GM19455 (cell line): ENCODE results near the gene CDC5L.
"Not testable (repeated sequence)": the region's sequence is repeated elsewhere in the genome, so short reads cannot be mapped to it uniquely, and the experiment has no call there.

Experiments
- ATAC-seq: cut with Tn5 transposase; IDR thresholded peaks from one replicate; pipeline ENCODE4 v1.9.1; 2021; ENCODE audit not compliant: unreplicated experiment

The CDC5L gene

DNA sequence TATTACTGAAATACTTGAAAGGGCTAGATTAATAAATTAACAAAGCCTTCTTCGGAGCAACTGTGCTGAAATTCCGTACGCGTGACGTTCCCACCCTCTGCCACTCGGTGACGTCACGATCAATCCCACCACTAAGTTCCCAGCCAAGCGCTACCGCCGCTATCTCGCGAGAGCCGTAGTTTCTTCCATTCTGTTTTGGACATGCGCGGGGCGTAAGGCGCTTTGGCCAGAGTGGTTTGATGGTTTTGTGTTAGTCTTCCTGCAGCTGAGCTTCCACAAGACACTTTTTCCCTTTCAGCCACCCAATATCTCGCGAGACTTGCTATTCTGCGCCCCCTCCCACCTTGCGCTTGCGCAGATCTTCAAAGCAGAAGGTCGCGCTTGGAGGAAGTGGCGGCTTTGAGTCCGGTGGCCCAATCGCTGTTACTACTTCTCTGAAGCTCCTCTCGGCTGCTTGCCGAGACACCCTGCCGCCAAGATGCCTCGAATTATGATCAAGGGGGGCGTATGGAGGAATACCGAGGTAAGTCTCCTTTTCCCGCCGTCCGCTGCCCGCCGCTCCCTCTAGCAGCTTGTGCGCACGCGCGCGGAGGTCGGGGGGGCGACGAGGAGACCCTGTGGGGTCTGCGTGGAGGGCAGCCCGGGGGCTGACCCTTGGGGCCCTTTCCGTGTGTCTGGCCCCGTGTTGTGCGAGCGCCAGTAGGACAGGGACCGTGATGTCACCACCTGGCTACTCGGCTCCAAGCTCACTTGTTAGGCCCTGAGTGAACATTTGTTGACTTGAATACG lies at the start of gene CDC5L:
Gene CDC5L (plus strand): TSS at position 361 of the 789 bp plus-strand sequence. CDS start 118 bp downstream, at position 479.
- ATAC-seq: peak; percentile 87

DNA sequence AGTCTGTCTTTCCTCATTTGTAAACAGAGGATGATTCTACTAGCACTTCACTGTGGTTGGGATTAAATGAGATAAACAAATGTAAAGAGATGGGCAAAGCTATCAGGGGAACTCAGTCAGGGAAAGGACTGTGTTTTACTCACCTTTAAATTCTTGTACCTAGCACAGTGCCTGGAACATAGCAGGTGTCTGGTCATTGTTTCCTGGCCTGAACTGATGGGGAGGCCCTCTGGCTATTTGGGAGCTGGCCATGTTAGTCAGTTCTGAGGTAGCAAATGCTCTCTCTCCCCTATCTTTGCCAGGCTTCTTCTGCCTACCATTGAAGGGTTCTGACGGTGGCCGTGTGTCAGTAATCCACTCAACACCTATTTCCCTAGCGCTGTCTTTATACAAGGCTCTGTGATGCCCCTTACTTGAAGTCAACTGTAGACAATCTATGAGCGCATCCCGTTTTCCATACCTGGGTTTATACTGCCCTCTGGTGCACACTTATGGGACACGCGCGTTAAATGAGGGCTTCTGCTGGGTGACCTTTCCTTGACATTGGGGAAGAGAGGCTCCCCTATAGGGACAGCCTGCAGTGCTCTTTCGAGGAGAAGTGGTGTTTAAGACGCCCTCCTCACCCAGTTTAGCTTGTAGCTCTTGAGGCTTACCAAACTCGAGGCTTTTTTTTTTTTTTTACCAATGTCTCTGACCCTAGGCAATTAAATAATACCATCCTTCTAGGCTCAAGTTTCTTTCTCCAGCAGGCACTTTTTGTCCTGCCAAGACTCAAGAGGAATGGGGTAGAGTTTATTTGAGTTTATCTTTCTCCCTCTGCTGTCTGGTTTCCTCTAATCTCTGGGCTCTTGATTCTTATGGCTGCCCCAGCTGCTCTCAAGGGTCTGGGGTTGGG lies 49.0 kb upstream of the CDC5L start:
- ATAC-seq: peak; percentile 76

DNA sequence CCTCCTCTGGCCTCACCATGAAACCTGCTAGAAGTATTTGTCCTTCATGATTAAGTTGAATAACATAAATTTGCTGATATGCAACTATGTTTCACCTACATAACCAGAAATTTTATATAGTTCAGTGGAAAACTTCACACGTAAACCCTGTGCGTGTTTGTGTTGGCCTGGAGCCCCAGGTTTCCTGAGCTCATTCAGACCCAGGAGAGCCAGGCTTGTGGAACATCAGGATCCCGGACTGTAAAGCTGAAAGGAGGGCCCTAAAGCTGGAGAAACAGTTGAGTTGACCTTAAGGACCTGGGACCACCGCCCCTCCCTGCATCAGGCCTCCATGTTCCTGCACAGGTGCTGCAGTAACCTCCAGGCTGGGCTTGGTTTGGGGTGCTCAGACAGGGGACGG lies 48.2 kb upstream of the CDC5L start:
- no peak for ATAC-seq

DNA sequence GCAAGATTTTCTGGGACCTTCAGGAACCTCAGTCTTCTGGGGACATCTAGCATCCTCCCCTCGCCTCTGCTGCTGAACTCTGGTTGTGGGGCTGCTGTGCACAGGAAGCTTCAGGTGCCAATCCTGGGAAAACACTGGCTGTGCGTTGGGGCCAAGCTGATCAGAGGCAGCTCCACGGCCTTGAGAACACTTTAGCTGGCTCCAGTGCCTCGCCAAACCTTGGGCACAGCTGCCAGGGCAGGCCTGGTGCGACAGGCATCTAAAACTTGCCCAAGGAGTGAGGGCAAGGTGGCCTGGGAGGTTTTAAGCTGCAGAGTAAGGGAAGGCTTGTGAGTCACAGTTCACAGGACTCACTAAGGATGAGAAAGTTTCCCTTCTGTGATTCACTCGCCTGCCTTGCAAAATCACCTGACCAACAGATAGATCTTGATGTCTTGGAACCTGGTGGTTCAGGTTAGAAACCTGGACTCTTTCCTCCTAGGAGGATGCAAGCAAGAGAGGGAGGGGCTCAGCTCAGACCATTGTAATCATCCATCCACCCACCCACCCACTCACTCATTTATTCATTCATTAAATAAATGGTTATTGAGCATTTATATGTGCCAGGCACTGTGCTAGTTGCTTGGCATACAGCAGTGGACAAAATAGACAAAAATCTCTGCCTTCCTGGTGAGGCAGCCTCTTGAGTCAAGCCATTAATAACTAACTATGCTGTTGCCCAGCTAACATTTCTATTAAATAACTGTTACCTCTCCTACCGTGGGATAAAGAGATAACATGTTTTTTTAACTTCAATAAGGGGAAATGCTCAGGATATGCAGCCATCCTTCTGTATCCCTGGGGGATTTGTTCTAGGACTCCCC lies 47.5 kb upstream of the CDC5L start:
- ATAC-seq: no peak

DNA sequence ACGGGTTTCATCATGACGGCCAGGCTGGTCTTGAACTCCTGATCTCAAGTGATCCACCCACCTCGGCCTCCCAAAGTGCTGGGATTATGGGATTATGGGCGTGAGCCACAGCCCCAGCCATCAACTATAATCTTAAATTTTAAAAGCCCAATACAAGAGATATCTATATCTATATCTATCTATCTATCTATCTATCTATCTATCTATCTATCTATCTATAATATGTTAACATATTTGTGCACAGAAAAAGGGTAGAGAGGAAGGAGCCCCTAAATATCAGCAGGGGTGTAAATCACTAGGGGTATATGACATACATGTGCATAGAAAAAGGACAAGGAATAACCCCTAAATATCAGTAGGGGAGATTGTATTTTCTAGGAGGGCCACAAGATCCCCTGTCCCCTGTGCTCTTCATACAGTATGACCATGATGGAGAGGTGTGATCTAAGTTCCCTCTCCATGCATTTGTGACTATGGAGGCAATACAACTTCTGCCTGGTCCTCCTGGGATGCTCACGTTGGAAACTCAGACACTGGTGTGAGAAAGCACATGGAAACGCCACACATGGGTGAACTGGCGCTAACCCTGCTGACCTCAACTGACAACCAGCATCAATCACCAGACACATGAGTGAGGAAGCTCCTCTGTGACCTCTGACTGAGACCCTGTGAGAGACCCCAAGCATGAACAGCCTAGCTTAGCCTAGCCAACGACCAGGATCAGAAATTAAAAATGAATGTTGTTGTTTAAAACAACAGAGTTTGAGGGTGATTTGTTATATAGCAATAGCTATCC lies 46.2 kb upstream of the CDC5L start:
- no peak for ATAC-seq

DNA sequence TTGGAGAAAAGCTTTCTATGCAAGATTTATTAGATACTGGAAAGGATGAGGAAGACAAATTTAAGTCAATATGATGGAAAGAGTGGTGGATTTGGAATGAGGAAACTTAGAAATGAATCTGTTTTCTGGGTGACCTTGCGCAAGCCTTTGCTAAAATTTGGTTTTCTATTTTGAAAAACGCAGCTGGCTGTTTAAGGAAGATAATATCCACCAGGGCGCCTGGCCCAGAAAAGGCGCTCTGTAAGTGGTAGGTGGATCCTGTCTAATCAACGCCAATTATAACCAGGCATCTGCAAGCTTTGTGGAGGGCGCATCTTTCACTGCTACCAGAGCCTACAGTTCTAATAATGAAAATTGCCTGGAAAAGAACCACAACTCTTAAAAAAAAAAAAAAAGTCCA lies 45.5 kb upstream of the CDC5L start:
- no peak for ATAC-seq

DNA sequence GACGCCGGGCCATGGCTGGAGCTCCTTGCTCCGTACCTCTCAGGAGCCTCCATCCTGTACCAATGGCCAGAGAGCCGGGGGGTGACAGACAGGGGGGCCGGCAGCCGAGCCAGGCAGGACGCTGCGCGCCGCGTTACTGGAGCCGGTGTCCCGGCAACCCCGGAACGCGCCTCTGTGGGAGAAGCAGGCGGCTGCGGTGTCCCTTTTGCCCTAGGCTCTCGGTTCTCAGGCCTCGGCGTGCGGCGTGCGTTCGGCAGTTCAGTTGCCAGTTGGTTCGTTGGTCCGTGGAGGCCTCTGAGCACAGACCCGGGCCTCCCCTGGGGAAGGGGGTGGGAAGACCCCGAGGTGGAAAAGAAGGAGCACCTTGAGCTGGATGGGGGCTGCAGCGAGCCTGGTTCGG lies 45.0 kb upstream of the CDC5L start, which contains the start of gene SPATS1:
Gene SPATS1 (plus strand): TSS at position 162 of the 400 bp plus-strand sequence. CDS start 446 bp downstream, outside the sequence.
- ATAC-seq: no peak

DNA sequence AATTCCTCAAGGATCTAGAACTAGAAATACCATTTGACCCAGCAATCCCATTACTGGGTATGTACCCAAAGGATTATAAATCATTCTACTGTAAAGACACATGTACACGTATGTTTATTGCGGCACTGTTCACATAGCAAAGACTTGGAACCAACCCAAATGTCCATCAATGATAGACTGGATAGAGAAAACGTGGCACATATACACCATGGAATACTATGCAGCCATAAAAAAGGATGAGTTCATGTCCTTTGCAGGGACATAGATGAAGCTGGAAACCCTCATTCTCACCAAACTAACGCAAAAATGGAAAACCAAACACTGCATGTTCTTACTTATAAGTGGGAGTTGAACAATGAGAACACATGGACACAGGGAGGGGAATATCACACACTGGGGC lies 40.7 kb upstream of the CDC5L start:
- ATAC-seq: not testable (repeated sequence)

DNA sequence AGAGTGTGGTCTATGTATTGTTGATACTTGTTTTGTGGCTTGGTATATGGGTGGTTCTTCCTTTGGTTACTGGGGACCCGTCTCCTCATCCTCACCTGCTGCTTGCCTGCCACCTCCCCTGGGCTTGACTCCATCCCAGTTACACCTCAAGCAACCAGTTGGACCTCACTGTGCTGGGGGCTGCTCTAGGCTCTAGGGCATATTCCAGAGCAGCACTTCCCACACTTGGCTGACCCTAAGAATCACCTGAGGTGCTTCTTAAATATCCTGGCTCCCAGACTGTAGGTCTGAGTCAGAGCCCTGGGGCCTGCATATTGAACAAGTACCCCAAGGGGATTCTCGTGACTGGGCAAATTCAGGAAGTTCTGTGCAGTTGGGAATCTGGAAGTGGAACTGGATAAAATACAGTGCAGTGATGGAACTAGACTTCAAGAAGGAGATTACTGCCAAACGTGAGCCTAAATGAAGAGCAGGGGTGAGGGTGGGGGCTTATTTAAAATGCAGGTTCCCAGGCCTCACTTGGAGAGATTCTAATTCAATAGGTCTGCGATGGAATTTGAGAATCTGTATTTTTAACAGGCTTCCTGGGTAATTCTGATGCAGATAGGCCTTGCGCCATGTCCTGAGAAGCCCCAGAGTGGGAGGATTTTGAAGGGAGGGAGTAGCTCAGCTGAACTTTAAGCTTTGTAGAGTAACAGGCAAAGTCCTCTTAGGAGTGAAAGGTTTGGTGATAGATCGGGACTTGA lies 37.4 kb upstream of the CDC5L start:
- ATAC-seq: no peak

DNA sequence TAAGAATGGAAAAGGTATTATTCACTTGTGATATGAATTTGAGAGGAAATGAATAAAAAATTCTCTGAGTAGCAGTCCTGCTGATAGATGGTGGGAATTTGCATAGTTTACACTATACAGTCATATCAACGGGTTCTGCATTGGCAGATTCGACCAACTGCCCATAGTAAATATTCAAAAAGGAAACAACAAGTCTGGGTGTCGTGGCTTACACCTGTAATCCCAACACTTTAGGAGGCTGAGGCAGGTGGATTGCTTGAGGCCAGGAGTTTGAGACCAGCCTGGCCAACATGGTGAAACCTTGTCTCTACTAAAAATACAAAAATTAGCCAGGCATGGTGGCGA lies 36.9 kb upstream of the CDC5L start:
- not testable (repeated sequence) for ATAC-seq

DNA sequence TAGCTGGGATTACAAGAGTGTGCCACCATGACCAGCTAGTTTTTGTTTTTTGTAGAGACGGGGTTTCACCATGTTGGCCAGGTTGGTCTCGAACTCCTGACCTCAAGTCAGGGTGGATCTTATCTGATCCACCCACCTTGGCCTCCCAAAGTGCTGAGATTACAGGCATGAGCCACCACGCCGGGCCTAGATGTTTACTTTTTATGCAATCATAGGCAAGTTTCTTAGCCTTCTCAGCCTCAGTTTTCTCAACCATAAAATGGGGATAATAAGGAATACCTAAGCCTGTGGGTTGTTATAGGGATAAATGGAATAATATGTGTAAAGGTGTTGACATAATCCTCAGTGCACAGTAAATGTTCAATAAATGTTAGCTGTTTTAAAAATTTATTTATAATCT lies 35.2 kb upstream of the CDC5L start:
- ATAC-seq: no peak

DNA sequence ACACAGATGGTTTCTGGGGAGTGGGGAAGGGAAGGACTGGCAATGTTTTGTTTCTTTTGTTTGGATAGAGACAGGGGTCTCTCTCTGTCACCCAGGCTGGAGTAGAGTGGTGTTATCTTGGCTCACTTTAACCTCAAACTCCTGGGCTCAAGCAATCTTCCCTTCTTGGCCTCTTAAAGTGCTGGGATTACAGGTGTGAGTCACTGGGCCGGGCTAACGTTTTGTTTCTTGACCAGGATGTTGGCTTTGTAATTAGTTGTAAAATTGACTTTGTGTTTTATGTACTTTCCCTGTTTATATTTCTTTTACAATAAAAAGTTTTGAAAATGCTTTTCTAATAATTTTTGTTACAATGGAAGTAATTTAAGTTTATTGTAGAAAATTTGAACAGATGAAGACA lies 34.2 kb upstream of the CDC5L start:
- no peak for ATAC-seq

DNA sequence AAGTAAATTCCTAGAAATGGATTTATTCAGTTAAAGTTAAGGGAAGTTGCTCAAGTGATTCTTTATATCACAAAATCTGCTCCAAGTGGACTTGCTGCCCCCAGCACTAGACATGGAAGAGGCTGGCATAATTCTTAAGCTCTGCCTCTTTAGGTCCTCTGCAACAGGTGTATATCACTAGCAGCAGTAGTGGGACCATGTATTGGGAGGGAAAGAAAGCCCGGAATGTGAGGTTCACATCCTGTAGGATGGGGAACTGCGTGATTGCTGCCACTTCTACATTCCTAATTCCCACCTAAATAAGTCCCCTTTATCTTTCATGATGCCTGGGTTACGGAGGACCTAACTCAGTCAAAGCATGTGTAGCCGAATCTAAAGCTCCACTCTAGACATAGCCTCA lies 31.9 kb upstream of the CDC5L start:
- no peak for ATAC-seq

DNA sequence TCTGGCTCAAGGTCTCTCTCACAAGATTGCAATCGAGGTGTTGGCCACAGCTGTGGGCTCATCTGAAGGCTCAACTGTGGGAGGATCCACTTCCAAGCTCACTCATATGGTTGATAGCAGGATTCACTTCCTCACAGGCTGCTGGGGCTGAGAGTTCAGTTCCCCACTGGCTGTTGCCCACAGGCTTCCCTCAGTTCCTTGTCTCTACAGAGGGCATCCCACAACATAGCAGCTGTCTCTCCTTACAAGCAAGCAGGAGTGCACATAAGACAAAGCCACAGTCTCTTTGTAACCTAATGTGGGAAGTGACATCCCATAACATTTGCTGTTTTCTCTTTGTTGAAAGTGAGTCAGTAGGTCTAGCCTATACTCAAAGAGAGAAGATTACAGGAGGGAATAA lies 31.0 kb upstream of the CDC5L start:
- ATAC-seq: no peak

DNA sequence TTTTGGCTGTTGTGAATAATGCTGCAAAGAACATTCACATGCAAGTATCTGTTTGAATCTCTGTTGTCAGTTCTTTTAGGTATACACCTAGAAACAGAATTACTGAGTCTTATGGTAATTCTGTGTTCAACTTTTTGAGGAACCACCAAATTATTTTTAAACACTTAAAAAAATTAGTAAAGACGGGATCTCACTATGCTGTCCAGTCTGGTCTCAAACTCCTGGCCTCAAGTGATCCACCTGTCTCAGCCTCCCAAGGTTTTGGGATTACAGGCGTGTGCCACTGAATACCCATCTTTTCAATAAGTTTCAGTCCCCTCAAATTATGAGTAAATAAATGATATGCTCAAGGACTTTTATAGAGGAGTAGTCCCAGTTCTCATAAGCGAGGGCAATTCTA lies 27.5 kb upstream of the CDC5L start:
- no peak for ATAC-seq

DNA sequence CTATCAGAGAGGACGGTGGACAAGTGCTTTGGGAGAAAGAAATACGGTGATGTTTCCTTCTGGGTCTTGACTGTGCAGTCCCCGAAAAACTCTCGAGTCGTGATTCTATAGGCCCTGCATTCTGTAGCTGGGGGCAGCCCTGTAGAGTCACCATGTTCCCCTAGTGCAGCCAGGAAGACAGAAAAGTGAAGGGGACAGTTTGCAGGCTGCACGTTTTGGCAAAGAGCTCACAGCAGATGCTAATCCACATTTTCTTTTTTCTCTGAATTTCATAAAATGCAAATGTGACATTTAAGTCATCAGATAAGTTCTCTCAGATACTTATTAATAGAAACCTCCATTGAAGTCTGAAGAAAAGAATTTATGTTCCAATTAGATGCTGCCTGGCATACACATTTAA lies 25.6 kb upstream of the CDC5L start:
- ATAC-seq: no peak

DNA sequence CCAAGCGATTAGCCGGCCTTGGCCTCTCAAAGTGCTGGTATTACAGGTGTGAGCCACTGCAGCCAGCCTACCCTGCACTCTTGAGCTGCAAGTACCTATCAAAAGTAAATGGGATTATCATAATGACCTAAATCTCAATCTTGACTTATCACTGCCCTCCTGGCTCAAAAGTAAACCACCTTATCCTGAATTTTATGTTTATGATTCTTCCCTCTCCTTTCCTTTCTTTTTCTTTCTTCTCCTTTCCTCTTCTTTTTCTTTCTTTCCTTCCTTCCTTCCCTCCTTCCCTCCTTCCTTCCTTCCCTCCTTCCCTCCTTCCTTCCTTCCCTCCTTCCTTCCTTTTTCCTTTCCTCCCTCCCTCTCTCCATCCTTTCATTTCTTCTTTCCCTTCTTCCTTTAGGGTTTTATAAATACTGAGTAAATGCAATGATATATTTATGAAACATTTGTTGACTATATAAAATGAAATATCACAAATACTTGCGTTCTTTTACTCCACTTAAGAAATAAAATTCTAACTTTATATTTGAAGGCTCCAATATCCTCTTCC lies 24.1 kb upstream of the CDC5L start:
- no peak for ATAC-seq

DNA sequence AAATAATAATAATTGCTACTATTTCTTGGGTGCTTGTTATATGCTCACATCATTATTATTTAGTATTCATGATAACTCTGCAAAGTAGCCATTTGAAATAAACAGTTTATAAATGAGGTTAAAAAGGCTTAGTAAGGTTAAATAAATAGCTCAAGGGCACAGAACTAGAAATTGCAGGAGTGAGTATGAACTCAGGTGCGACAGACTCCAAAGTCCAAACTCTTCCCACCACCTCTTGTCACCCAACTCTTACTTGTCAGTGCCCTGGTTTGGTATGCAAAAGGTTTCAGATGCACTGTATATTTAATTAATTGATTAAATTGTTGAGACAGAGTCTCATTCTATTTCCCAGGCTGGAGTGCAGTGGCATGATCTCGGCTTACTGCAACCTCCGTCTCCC lies 20.7 kb upstream of the CDC5L start:
- ATAC-seq: no peak

DNA sequence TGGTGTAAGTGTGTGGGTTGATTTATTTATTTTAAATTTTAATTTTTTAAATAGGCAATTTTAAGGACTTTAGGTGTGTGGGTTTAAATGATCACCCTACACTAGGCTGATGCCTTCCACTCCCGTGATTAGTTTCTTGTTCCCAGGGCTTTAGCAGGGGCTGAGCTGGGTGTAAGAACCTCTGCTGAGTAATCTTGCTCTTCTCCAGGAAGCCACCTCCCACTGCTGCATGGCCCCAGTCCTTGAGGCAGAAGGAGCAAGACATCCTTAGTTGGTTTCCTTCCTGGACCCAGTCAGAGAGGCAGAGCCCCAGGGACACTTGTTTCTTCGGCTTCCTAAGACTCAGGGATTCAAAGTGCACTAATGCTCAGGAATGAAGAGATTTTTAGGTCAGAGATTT lies 19.8 kb upstream of the CDC5L start:
- no peak for ATAC-seq
